HepG2 (cell line): ENCODE results near the gene TTC24. TPM values are rescaled to one million over a fixed set of nuclear protein-coding genes. Genes with fewer than 3 reads are reported as not detected.

Experiments used
- AHR ChIP-seq: IDR thresholded peaks from 2 replicates; pipeline ENCODE4 v1.6.1; 2018; ENCODE audit warnings: missing genetic modification reagents, missing compliant biosample characterization
- DMAP1 ChIP-seq: IDR thresholded peaks from 2 replicates; pipeline ENCODE4 v1.6.1; 2016
- ELF3 ChIP-seq: IDR thresholded peaks from 2 replicates; pipeline ENCODE4 v1.6.1; 2016; ENCODE audit warnings: missing genetic modification reagents, missing compliant biosample characterization
- KDM4B ChIP-seq: sonication (generic); formaldehyde crosslinking; IDR thresholded peaks from 2 replicates; pipeline ENCODE4 v1.4.0; 2020; ENCODE audit warnings: missing genetic modification reagents
- KLF12 ChIP-seq: sonication (generic); formaldehyde crosslinking; IDR thresholded peaks from 2 replicates; pipeline ENCODE4 v1.4.0; 2020; ENCODE audit warnings: missing genetic modification reagents, borderline replicate concordance
- MTA1 ChIP-seq: sonication (generic); formaldehyde crosslinking; IDR thresholded peaks from 2 replicates; pipeline ENCODE4 v1.4.0; 2020; ENCODE audit warnings: missing genetic modification reagents, mild to moderate bottlenecking, borderline replicate concordance
- NRL ChIP-seq: sonication (generic); formaldehyde crosslinking; IDR thresholded peaks from 2 replicates; pipeline ENCODE4 v1.5.0; 2020; ENCODE audit warnings: missing genetic modification reagents, mild to moderate bottlenecking, moderate library complexity, borderline replicate concordance
- POLR2G ChIP-seq: fragments of 200-400 bp; formaldehyde crosslinking; IDR thresholded peaks from 2 replicates; pipeline ENCODE4 v1.6.1; 2018; ENCODE audit warnings: mild to moderate bottlenecking, low read depth, low read length, moderate library complexity
- STAT5B ChIP-seq: sonication (generic); formaldehyde crosslinking; IDR thresholded peaks from 2 replicates; pipeline ENCODE4 v1.4.0; 2020; ENCODE audit warnings: missing genetic modification reagents
- YY1 ChIP-seq: IDR thresholded peaks from 2 replicates; pipeline ENCODE4 v1.6.1; 2011; ENCODE audit warnings: low read length, low read depth, moderate library complexity, mild to moderate bottlenecking; ENCODE audit not compliant: insufficient read depth, insufficient replicate concordance
- ZNF354B ChIP-seq: sonication (generic); formaldehyde crosslinking; IDR thresholded peaks from 2 replicates; pipeline ENCODE4 v1.8.0; 2022; ENCODE audit warnings: mild to moderate bottlenecking, missing genetic modification reagents
- ZNF546 ChIP-seq: sonication (generic); formaldehyde crosslinking; conservative IDR thresholded peaks from 2 replicates; pipeline ENCODE4 v1.8.1; 2023; ENCODE audit warnings: mild to moderate bottlenecking, missing genetic modification reagents
- polyA plus RNA-seq, 8 experiments: library from polyadenylated mRNA; depleted of rRNA in 3 of 8; stranded (reverse) in 7 of 8; unstranded in 1 of 8; fragments of >200 nt; fragmentation: Illumina TruSeq in 4 of 8; extraction: Trizol in 4 of 8; gene quantifications; 2 replicates each; pipeline versions ENCODE4 v1.2.1 to v1.2.3, GENCODE V29; 2011 to 2016; ENCODE audit warnings: low read depth in 4 of 8, missing spikeins in 1 of 8, mixed read lengths in 1 of 8; ENCODE audit not compliant: insufficient read depth in 1 of 8
- total RNA-seq, 5 experiments: library from RNA; depleted of rRNA; stranded (reverse); fragments of >200 nt; fragmentation: Illumina TruSeq; extraction: Trizol; gene quantifications; 2 replicates each; pipeline ENCODE4 v1.2.3, GENCODE V29; 2016; ENCODE audit warnings: low read depth in 1 of 5
- TF ChIP-seq, protein P1 (sequence below): sonication (generic); formaldehyde crosslinking; IDR thresholded peaks from 2 replicates; pipeline ENCODE4 v1.4.0; 2020; ENCODE audit warnings: missing genetic modification reagents, borderline replicate concordance
- TF ChIP-seq, protein P2 (sequence below): sonication (generic); formaldehyde crosslinking; IDR thresholded peaks from 2 replicates; pipeline ENCODE4 v1.4.0; 2020; ENCODE audit warnings: missing genetic modification reagents, borderline replicate concordance
- TF ChIP-seq, protein P3 (sequence below): sonication (generic); formaldehyde crosslinking; IDR thresholded peaks from 2 replicates; pipeline ENCODE4 v1.8.0; 2022; ENCODE audit warnings: mild to moderate bottlenecking, missing genetic modification reagents, moderate library complexity
- TF ChIP-seq, protein P4 (sequence below): sonication (generic); formaldehyde crosslinking; IDR thresholded peaks from 2 replicates; pipeline ENCODE4 v1.4.0; 2020; ENCODE audit warnings: missing genetic modification reagents
- TF ChIP-seq, protein P5 (sequence below): sonication (generic); formaldehyde crosslinking; IDR thresholded peaks from 2 replicates; pipeline ENCODE4 v1.4.0; 2020; ENCODE audit warnings: missing genetic modification reagents

TTC24 gene
- total and polyA plus RNA-seq, 2 of the 13 experiments (the other 11 are each of a cell fraction or from before 2014, with no cell fraction given): 0.13 to 0.18 TPM

DNA sequence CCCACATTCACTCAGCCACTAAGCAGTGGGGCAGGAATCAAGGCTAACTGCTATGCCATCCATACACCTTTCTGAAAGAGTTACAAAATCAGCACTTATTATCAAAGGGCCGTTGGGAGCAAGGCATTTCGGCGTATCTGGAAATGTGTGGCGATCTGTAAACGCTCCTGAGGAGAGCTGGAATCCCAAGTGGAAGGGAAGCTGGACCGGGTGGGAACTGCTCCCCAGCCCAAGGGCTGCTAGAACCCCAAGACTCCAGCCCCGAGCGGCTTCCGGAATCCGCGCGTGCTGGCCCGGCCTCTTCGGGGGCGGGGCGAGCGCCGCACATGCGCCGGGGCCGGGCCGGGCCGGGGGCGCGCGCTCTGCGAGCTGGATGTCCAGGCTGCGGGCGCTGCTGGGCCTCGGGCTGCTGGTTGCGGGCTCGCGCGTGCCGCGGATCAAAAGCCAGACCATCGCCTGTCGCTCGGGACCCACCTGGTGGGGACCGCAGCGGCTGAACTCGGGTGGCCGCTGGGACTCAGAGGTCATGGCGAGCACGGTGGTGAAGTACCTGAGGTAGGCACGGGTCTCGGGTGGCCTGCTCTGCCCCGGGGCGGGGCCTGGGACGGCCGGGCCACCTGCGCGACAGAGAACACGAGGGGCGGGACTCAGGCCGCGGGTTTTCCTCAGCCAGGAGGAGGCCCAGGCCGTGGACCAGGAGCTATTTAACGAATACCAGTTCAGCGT is 12.1 kb downstream of the TTC24 start, which contains the start of gene NAXE (continued):
- TF ChIP-seq, protein P1, sequence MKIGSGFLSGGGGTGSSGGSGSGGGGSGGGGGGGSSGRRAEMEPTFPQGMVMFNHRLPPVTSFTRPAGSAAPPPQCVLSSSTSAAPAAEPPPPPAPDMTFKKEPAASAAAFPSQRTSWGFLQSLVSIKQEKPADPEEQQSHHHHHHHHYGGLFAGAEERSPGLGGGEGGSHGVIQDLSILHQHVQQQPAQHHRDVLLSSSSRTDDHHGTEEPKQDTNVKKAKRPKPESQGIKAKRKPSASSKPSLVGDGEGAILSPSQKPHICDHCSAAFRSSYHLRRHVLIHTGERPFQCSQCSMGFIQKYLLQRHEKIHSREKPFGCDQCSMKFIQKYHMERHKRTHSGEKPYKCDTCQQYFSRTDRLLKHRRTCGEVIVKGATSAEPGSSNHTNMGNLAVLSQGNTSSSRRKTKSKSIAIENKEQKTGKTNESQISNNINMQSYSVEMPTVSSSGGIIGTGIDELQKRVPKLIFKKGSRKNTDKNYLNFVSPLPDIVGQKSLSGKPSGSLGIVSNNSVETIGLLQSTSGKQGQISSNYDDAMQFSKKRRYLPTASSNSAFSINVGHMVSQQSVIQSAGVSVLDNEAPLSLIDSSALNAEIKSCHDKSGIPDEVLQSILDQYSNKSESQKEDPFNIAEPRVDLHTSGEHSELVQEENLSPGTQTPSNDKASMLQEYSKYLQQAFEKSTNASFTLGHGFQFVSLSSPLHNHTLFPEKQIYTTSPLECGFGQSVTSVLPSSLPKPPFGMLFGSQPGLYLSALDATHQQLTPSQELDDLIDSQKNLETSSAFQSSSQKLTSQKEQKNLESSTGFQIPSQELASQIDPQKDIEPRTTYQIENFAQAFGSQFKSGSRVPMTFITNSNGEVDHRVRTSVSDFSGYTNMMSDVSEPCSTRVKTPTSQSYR (CRISPR knock-in tag): no peak
- TF ChIP-seq, protein P2, sequence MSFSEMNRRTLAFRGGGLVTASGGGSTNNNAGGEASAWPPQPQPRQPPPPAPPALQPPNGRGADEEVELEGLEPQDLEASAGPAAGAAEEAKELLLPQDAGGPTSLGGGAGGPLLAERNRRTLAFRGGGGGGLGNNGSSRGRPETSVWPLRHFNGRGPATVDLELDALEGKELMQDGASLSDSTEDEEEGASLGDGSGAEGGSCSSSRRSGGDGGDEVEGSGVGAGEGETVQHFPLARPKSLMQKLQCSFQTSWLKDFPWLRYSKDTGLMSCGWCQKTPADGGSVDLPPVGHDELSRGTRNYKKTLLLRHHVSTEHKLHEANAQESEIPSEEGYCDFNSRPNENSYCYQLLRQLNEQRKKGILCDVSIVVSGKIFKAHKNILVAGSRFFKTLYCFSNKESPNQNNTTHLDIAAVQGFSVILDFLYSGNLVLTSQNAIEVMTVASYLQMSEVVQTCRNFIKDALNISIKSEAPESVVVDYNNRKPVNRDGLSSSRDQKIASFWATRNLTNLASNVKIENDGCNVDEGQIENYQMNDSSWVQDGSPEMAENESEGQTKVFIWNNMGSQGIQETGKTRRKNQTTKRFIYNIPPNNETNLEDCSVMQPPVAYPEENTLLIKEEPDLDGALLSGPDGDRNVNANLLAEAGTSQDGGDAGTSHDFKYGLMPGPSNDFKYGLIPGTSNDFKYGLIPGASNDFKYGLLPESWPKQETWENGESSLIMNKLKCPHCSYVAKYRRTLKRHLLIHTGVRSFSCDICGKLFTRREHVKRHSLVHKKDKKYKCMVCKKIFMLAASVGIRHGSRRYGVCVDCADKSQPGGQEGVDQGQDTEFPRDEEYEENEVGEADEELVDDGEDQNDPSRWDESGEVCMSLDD (CRISPR knock-in tag): peak; percentile 97
- TF ChIP-seq ZNF546 (CRISPR knock-in tag) (peak; percentile 89), AHR (CRISPR knock-in tag) (0 out of 2 replicates have a peak, but pooled peaks have one; percentile 28), KDM4B (CRISPR knock-in tag) (no peak), YY1 (peak; percentile 40), STAT5B (no peak; the same call in 1 of the 2 replicates), ZNF354B (CRISPR knock-in tag) (no peak), NRL (peak; percentile 34; the same call in 1 of the 2 replicates), DMAP1 (CRISPR knock-in tag) (peak; percentile 56; the same call in 1 of the 2 replicates), MTA1 (CRISPR knock-in tag) (0 out of 2 replicates have a peak, but pooled peaks have one; percentile 52), KLF12 (peak; percentile 38; the same call in 1 of the 2 replicates), ELF3 (CRISPR knock-in tag) (0 out of 2 replicates have a peak, but pooled peaks have one; percentile 23), POLR2G (peak; percentile 94)
- TF ChIP-seq, protein P3, sequence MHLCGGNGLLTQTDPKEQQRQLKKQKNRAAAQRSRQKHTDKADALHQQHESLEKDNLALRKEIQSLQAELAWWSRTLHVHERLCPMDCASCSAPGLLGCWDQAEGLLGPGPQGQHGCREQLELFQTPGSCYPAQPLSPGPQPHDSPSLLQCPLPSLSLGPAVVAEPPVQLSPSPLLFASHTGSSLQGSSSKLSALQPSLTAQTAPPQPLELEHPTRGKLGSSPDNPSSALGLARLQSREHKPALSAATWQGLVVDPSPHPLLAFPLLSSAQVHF (CRISPR knock-in tag): no peak
- TF ChIP-seq, protein P4, sequence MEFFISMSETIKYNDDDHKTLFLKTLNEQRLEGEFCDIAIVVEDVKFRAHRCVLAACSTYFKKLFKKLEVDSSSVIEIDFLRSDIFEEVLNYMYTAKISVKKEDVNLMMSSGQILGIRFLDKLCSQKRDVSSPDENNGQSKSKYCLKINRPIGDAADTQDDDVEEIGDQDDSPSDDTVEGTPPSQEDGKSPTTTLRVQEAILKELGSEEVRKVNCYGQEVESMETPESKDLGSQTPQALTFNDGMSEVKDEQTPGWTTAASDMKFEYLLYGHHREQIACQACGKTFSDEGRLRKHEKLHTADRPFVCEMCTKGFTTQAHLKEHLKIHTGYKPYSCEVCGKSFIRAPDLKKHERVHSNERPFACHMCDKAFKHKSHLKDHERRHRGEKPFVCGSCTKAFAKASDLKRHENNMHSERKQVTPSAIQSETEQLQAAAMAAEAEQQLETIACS: peak; percentile 88
- TF ChIP-seq, protein P5, sequence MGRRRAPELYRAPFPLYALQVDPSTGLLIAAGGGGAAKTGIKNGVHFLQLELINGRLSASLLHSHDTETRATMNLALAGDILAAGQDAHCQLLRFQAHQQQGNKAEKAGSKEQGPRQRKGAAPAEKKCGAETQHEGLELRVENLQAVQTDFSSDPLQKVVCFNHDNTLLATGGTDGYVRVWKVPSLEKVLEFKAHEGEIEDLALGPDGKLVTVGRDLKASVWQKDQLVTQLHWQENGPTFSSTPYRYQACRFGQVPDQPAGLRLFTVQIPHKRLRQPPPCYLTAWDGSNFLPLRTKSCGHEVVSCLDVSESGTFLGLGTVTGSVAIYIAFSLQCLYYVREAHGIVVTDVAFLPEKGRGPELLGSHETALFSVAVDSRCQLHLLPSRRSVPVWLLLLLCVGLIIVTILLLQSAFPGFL (CRISPR knock-in tag): no peak
